Fibroblast of skin of abdomen (primary cell): ENCODE measurements around the gene ANKRD30B. TPM values are rescaled to one million over a fixed set of nuclear protein-coding genes. Genes with fewer than 3 reads are reported as not detected.
A peak's percentile ranks its signal among the peaks of the same experiment; 100 is the strongest.
"Not testable (repeated sequence)": the region's sequence is repeated elsewhere in the genome, so short reads cannot be mapped to it uniquely, and the experiment has no call there.

Source experiments
- DNase-seq: peaks from one replicate; pipeline ENCODE4 v3.0.0-alpha.2; 2013
- polyA plus RNA-seq, 2 experiments: library from polyadenylated mRNA; unstranded; fragments of 120-200 nt; gene quantifications; one replicate each; pipeline ENCODE4 v1.2.1, GENCODE V29; 2013; ENCODE audit not compliant: insufficient read length in 2 of 2

ANKRD30B gene
- polyA plus RNA-seq (2013, experiment 1 of 2; ENCODE audit: insufficient read length), result 0.21 TPM
- 0.20 TPM for polyA plus RNA-seq (2013, experiment 2 of 2; ENCODE audit: insufficient read length)

- peak; percentile 1 for DNase-seq
Measured at GRCh38 chr18:14747513-14748474, at the start of gene ANKRD30B. TSS of gene ANKRD30B (plus strand) at chr18:14748172. CDS start at chr18:14748420, 248 bp downstream.

DNA sequence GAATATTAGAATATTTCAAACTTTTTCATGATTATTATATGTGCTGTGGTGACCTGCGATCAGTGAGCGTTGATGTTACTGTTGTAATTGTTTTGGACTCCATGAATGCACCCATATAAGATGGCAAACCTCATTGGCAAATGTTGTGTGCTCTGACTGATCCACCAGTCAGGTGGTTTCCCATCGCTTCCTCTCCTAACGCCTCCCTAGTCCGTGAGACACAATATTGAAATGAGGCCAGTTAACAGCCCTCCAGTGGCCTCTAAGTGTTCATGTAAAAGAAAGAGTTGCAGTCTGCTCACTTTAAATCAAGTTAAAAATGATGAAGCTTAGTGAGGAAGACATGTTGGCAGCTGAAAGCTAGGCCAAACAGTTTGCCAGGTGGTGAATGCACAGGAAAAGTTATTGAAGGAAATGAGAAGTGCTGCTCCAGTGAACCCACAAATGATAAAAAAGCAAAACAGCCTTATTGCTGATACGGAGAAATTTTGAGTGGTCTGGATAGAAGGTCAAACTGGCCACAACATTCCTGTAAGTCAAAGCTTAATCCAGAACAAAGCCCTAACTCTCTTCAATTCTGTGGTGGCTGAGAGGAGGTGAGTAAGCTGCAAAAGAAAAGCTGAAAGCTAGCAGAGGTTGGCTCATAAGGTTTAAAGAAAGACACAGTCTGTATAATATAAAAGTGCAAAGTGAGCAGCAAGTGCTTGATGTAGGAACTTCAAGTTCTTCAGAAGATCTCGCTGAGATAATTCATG lies 46.5 kb upstream of the ANKRD30B start:
- not testable (repeated sequence) for DNase-seq

DNA sequence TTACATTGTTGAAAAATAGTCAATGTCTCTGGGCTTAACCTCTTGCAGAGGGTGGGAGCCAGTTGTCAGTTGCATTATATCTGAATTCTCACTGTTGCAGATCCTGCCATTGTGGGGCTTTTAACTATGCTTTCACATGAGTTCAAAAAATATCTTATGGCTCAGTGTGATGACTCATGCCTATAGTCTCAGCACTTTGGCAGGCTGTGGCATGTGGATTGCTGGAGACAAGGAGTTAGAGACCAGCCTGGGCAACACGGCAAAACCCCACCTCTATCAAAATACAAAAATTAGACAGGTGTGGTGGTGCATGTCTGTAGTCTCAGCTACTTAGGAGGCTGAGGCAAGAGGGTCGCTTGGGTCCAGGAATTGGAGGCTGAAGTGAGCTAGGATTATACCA lies 38.2 kb upstream of the ANKRD30B start:
- DNase-seq, result not testable (repeated sequence)

DNA sequence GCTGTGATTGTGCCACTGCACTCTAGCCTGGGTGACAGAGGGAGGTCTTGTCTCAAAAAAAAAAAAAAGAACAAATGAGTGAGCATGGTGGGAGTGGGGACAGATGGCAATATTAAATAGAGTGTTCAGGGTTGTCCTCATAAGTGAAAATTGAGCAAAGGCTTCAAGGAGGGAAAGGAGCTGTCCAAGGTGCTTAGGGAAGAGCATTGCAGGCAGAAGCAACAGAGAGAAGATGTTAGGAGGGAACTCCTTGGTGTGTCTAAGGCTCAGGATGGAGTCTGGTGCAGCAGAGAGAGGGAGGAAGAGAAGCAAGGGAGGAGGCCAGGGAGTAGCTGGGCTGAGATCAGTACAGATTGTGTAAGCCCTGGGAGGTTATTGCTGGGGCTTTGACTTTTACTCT lies 26.4 kb upstream of the ANKRD30B start:
- not testable (repeated sequence) for DNase-seq

- DNase-seq, result not testable (repeated sequence)
Measured at GRCh38 chr18:14739056-14739455, 8.9 kb upstream of the ANKRD30B start.

- DNase-seq, result no peak
Measured at GRCh38 chr18:14746897-14747296, 1.1 kb upstream of the ANKRD30B start.

- DNase-seq, result no peak
Measured at GRCh38 chr18:14748496-14748895, 524 bp downstream of the ANKRD30B start.

DNA sequence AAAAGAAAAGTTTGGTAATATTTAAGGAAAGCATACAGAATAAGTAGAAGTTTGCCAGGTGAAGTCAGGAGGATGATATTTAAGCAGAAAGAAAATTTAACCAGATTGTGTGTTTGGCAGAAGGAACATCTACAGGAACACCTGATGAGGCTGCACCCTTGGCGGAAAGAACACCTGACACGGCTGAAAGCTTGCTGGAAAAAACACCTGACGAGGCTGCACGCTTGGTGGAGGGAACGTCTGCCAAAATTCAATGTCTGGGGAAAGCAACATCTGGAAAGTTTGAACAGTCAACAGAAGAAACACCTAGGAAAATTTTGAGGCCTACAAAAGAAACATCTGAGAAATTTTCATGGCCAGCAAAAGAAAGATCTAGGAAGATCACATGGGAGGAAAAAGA lies 15.6 kb downstream of the ANKRD30B start:
- not testable (repeated sequence) for DNase-seq

GRCh38 chr18:14767474-14767873 lies 19.5 kb downstream of the ANKRD30B start:
- DNase-seq, result peak; percentile 48

DNA sequence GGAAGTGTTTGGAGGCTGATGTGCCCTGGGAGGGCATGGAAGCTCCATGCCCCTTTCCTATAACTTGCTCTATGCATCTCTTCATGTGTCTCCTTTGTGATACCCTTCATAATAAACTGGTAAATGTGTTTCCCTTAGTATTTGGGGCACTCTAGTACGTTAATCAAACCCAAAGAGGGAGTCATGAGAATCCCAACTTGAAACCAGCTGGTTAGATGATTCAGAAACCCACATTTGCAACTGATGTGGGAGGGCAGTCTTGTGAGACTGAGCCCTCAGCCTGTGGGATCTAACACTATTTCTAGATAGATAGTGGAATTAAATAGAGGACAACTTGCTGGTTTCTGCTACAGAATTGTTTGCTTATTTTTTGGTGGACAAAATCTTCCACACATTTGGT lies 20.3 kb downstream of the ANKRD30B start:
- DNase-seq, result peak; percentile 36

- DNase-seq, result peak; percentile 21
Measured at GRCh38 chr18:14769381-14769780, 21.4 kb downstream of the ANKRD30B start.

GRCh38 chr18:14776801-14777200 lies 28.8 kb downstream of the ANKRD30B start:
- peak; percentile 16 for DNase-seq

GRCh38 chr18:14781671-14782070 lies 33.7 kb downstream of the ANKRD30B start:
- no peak for DNase-seq

DNA sequence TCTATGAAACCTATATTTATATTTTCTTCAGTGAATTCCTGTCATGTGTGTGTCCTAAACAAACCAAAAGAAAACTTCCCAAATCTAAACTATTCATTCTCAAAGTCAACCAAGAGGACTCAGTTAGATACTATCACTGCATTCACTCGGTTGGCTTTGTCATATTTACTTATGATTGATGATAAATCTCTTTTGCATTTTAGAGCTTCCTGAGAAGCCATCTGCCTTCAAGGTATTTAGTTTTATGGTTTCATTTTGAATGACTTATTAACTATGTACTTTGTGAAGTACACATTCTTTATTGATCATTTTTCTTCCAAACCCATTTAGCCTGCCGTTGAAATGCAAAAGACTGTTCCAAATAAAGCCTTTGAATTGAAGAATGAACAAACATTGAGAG lies 36.2 kb downstream of the ANKRD30B start:
- DNase-seq, result no peak

DNA sequence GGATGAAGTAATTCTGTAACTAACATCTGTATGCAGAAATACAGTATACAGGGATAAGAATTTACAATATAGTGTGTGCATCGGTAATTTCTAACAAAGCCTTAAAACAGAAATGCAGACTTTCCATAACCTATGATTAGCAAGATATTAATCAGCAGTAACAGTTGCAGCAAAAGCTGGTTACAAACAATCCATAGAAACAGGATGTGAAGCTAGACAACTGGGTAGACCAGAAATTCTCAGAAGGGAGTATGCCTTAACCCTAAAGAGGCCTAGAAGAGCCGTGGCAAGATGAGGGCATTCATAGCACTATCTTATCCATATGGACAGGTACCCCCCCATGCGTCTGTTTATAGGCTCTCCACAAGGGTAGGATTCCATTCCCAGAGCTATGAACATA lies 48.9 kb downstream of the ANKRD30B start:
- DNase-seq, result not testable (repeated sequence)

DNA sequence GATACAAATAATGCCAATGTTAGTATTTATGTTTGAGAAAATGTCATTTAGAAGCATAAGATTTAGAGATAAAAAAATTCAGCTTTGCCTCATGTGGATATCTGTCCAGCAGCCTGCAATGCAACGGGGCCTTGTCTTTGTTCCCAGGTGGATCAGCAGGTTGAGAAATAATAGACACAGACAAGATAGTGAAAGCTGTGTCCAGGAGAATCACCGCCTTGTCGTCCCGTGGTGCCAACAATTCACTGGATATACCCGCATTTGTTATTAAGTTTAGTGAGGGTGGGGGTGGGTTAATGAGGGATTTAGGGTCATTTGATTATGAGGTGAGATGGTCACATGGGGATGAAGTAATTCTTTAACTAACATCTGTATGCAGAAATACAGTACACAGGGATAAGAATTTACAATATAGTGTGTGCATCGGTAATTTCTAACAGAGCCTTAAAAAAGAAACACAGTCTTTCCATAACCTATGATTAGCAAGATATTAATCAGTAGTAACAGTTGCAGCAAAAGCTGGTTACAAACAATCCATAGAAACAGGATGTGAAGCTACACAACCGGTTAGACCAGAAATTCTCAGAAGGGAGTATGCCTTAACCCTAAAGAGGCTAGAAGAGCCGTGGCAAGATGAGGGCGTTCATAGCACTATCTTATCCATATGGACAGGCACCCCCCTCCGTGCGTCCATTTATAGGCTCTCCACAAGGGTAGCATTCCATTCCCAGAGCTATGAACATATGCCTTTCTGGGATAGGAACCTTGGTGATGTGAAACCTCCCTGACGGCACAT lies 50.2 kb downstream of the ANKRD30B start:
- DNase-seq, result not testable (repeated sequence)

GRCh38 chr18:14811081-14811480 lies 63.1 kb downstream of the ANKRD30B start:
- not testable (repeated sequence) for DNase-seq

- peak; percentile 82 for DNase-seq
Measured at GRCh38 chr18:14826972-14827632, 79.1 kb downstream of the ANKRD30B start.

DNA sequence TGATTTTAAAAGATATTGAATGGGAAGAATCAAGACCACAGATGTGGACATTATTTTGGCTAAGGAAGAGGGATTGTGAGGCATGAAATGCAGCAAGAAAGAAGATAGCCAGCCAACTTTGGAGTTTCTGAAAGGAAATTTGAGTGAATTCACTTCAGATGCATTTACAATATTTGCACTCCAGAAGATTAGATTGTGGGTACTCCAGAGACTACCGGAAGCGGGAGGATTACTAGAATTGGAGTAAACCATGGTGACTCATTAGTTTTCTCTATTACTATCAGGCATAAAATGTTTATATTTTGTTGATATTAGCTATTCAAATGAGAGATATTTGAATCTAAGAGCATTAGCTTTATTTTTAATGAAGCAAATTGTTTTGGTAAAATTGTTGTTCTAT lies 93.6 kb downstream of the ANKRD30B start:
- not testable (repeated sequence) for DNase-seq

DNA sequence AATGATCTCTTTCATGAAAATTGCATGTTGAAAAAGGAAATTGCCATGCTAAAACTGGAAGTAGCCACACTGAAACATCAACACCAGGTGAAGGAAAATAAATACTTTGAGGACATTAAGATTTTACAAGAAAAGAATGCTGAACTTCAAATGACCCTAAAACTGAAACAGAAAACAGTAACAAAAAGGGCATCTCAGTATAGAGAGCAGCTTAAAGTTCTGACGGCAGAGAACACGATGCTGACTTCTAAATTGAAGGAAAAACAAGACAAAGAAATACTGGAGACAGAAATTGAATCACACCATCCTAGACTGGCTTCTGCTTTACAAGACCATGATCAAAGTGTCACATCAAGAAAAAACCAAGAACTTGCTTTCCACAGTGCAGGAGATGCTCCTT lies 103.6 kb downstream of the ANKRD30B start:
- DNase-seq, result not testable (repeated sequence)

GRCh38 chr18:14855634-14856033 lies 107.7 kb downstream of the ANKRD30B start:
- not testable (repeated sequence) for DNase-seq

DNA sequence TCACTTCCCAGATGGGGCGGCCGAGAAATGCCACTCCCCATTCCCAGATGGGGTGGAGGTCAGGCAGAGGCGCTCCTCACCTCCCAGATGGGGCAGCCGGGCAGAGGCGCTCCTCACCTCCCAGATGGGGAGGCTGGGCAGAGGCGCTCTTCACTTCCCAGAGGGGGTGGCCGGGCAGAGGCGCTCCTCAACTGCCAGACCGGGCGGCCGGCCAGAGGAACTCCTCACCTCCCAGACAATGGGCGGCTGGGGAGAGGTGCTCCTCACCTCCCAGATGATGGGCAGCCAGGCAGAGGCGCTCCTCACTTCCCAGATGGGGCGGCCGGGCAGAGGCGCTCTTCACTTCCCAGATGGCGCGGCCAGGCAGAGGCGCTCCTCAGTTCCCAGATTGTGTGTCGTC lies 108.3 kb downstream of the ANKRD30B start:
- DNase-seq, result not testable (repeated sequence)
